GM12875 (cell line): ENCODE results near the gene MTIF3.

Source experiments
- H3K4me3 ChIP-seq: one replicate; pipeline ENCODE4 v1.5.1; 2011; ENCODE audit warnings: low read depth, low read length, control low read depth
- CTCF ChIP-seq: IDR thresholded peaks from 2 replicates; pipeline ENCODE4 v1.5.1; 2011; ENCODE audit warnings: low read depth, mild to moderate bottlenecking, control low read depth, inconsistent platforms, low read length, moderate library complexity, borderline replicate concordance; ENCODE audit not compliant: insufficient read depth

Gene MTIF3

GRCh38 chr13:27415116-27415515 lies 35.2 kb downstream of the MTIF3 start:
- TF ChIP-seq CTCF: no peak
- H3K4me3 ChIP-seq: no peak overlapping the region

- no peak overlapping the region for H3K4me3 ChIP-seq
- TF ChIP-seq CTCF: no peak
Observed at GRCh38 chr13:27411341-27411740, 39.0 kb downstream of the MTIF3 start.

- no peak overlapping the region for H3K4me3 ChIP-seq
- no peak for TF ChIP-seq CTCF
Observed at GRCh38 chr13:27409013-27409412, 41.4 kb downstream of the MTIF3 start.

- no peak for TF ChIP-seq CTCF
Observed at GRCh38 chr13:27408074-27408473, 42.3 kb downstream of the MTIF3 start.

GRCh38 chr13:27406178-27406939 lies 44.0 kb downstream of the MTIF3 start:
- H3K4me3 ChIP-seq: no peak overlapping the region
- no peak for TF ChIP-seq CTCF

More at GRCh38 chr13:27408074-27408473, 42.3 kb downstream of the MTIF3 start:
- H3K4me3 ChIP-seq: no peak overlapping the region

- H3K4me3 ChIP-seq: no peak overlapping the region
- no peak for TF ChIP-seq CTCF
Observed at GRCh38 chr13:27405546-27406134, 44.7 kb downstream of the MTIF3 start.

GRCh38 chr13:27404680-27405079 lies 45.7 kb downstream of the MTIF3 start:
- no peak for TF ChIP-seq CTCF
- no peak overlapping the region for H3K4me3 ChIP-seq
